ENCODE measurements around the gene NEIL3. TPM values are rescaled to one million over a fixed set of nuclear protein-coding genes. Genes with fewer than 3 reads are reported as not detected.

NEIL3 gene
- total RNA-seq, 2 donors from 2014 or later, result 0.52 TPM; not detected in 1

GRCh38 chr4:177292171-177292570, 17.5 kb upstream of the NEIL3 start:
- Histone ChIP-seq H3K4me3 (no peak overlapping the region), H3K27me3 (no peaks in the 10 kb centered on the region), H3K36me3 (no peaks in the 10 kb centered on the region), H3K27ac (no peak overlapping the region), H3K9me3 (peaks cover 0 to 3% of the 10 kb centered on the region in 2 donors), H3K4me1 (no peaks in the 10 kb centered on the region)
- no peak for DNase-seq (ENCODE audit: low spot score)
- no peak for TF ChIP-seq CTCF (IDR thresholded peaks at IDR 0.05)

GRCh38 chr4:177293208-177294033, 16.3 kb upstream of the NEIL3 start:
- no peaks in the 10 kb centered on the region for H3K27me3 ChIP-seq
- peaks cover 0 to 16% of the 10 kb centered on the region in 2 donors for H3K9me3 ChIP-seq
- no peak overlapping the region for H3K27ac ChIP-seq
- no peak for TF ChIP-seq CTCF (IDR thresholded peaks at IDR 0.05)
- no peaks in the 10 kb centered on the region for H3K36me3 ChIP-seq
- no peaks in the 10 kb centered on the region for H3K4me1 ChIP-seq
- H3K4me3 ChIP-seq, result no peak overlapping the region
- DNase-seq (ENCODE audit: low spot score), result no peak

- no peak for TF ChIP-seq CTCF (IDR thresholded peaks at IDR 0.05)
- peaks cover 0 to 18% of the 10 kb centered on the region in 2 donors for H3K9me3 ChIP-seq
- no peaks in the 10 kb centered on the region for H3K36me3 ChIP-seq
- no peak for DNase-seq (ENCODE audit: low spot score)
- H3K4me1 ChIP-seq, result no peaks in the 10 kb centered on the region
- no peak overlapping the region for H3K27ac ChIP-seq
- no peaks in the 10 kb centered on the region for H3K27me3 ChIP-seq
- H3K4me3 ChIP-seq, result no peak overlapping the region
Observed at GRCh38 chr4:177297785-177298391, 11.8 kb upstream of the NEIL3 start.

- Histone ChIP-seq H3K36me3 (no peaks in the 10 kb centered on the region), H3K4me3 (no peak overlapping the region), H3K4me1 (no peaks in the 10 kb centered on the region), H3K9me3 (peaks cover 0 to 18% of the 10 kb centered on the region in 2 donors), H3K27ac (no peak overlapping the region), H3K27me3 (no peaks in the 10 kb centered on the region)
- TF ChIP-seq CTCF (IDR thresholded peaks at IDR 0.05), result no peak
- no peak for DNase-seq (ENCODE audit: low spot score)
Observed at GRCh38 chr4:177301126-177301639, 8.5 kb upstream of the NEIL3 start.

GRCh38 chr4:177302371-177303100, 7.1 kb upstream of the NEIL3 start:
- no peak for TF ChIP-seq CTCF (IDR thresholded peaks at IDR 0.05)
- Histone ChIP-seq H3K27ac (no peak overlapping the region), H3K4me3 (no peak overlapping the region)

More at GRCh38 chr4:177302371-177303100, 7.1 kb upstream of the NEIL3 start:
- H3K27me3 ChIP-seq, result no peaks in the 10 kb centered on the region
- H3K4me1 ChIP-seq, result peaks cover 0 to under 1% of the 10 kb centered on the region in 2 donors
- no peak for DNase-seq (ENCODE audit: low spot score)
- H3K36me3 ChIP-seq, result no peaks in the 10 kb centered on the region
- peaks cover 0 to 11% of the 10 kb centered on the region in 2 donors for H3K9me3 ChIP-seq
